B cell (primary cell): ENCODE measurements around the gene LDB3. TPM values are rescaled to one million over a fixed set of nuclear protein-coding genes. Genes with fewer than 3 reads are reported as not detected.

Experiments used
- ATAC-seq: fragments of 200-7000 bp; cut with Tn5 transposase; one replicate; pipeline ENCODE4 v1.10.0; 2021; ENCODE audit warnings: low read depth, mild to moderate bottlenecking, moderate number of reproducible peaks, moderate library complexity
- CTCF ChIA-PET: fragments of 350-600 bp; sonication (Branson Sonifier 250); formaldehyde crosslinking; loops from one replicate; lab custom pipeline; 2021; ENCODE audit warnings: antibody characterized with exemption, inconsistent platforms; lab: Charles Lee
- POLR2A ChIA-PET: fragments of 350-600 bp; sonication (Branson Sonifier 250); formaldehyde crosslinking; loops from one replicate; lab custom pipeline; 2021; ENCODE audit warnings: antibody characterized with exemption; lab: Charles Lee
- DNase-seq: peaks from one replicate; pipeline ENCODE4 v3.0.0; 2013
- H2AFZ ChIP-seq: 2 replicates; pipeline ENCODE4 v1.6.1; 2012; ENCODE audit warnings: mild to moderate bottlenecking, low read depth, low read length; ENCODE audit not compliant: insufficient read depth, poor library complexity, severe bottlenecking
- H3K27ac ChIP-seq, 2 donors: 1 replicate in 1 of 2; 2 replicates in 1 of 2; pipeline ENCODE4 v1.5.1; 2012 to 2013; ENCODE audit warnings: low read length in 2 of 2, mild to moderate bottlenecking in 2 of 2, moderate library complexity in 1 of 2
- H3K27me3 ChIP-seq, 4 experiments: fragments of 200-600 bp in 1 of 4; sonication (generic) in 1 of 4; replicated peaks in 1 of 4; 1 replicate in 2 of 4; 2 replicates in 2 of 4; pipeline versions ENCODE4 v1.6.1 to v1.7.0; 2013 to 2016; ENCODE audit warnings: low read length in 3 of 4, mild to moderate bottlenecking in 2 of 4, mixed read lengths in 1 of 4, moderate library complexity in 1 of 4; ENCODE audit not compliant: insufficient read depth in 4 of 4, control insufficient read depth in 3 of 4; ENCODE audit errors: control extremely low read depth in 1 of 4
- H3K36me3 ChIP-seq, 2 experiments: replicated peaks in 1 of 2; 1 replicate in 1 of 2; 2 replicates in 1 of 2; pipeline versions ENCODE4 v1.6.1 to v1.7.1; 2013; ENCODE audit warnings: low read length in 1 of 2; ENCODE audit not compliant: insufficient read depth in 2 of 2, control insufficient read depth in 1 of 2; ENCODE audit errors: control extremely low read depth in 1 of 2, extremely low read depth in 1 of 2
- H3K4me1 ChIP-seq, 2 donors: fragments of 200-600 bp in 1 of 2; sonication (generic) in 1 of 2; 1 replicate in 1 of 2; 2 replicates in 1 of 2; pipeline versions ENCODE4 v1.5.1 to v1.6.1; 2013 to 2017; ENCODE audit warnings: low read length in 2 of 2; ENCODE audit not compliant: control insufficient read depth in 2 of 2, insufficient read depth in 2 of 2
- H3K4me2 ChIP-seq: replicated peaks from 2 replicates; pipeline ENCODE3; 2012; ENCODE audit warnings: mild to moderate bottlenecking, low read depth, low read length; ENCODE audit not compliant: poor library complexity, severe bottlenecking
- H3K4me3 ChIP-seq, 5 experiments: fragments of 200-600 bp in 1 of 5; sonication (generic) in 1 of 5; 1 replicate in 3 of 5; 2 replicates in 2 of 5; pipeline versions ENCODE4 v1.5.1 to v1.7.0; 2011 to 2016; ENCODE audit warnings: low read length in 4 of 5, mild to moderate bottlenecking in 4 of 5, low read depth in 2 of 5, control low read depth in 1 of 5, moderate library complexity in 1 of 5; ENCODE audit not compliant: insufficient read depth in 1 of 5; ENCODE audit errors: control extremely low read depth in 1 of 5, extremely low read depth in 1 of 5
- H3K79me2 ChIP-seq: fragments of 200-600 bp; sonication (generic); one replicate; pipeline ENCODE4 v1.6.0; 2016; ENCODE audit warnings: low read length; ENCODE audit not compliant: control insufficient read depth, insufficient read depth
- H3K9ac ChIP-seq: fragments of 200-600 bp; sonication (generic); 2 replicates; pipeline ENCODE4 v1.6.1; 2017; ENCODE audit warnings: mild to moderate bottlenecking, low read length, moderate library complexity
- H3K9me3 ChIP-seq, 3 donors: one replicate each; pipeline versions ENCODE4 v1.6.1 to v1.7.1; 2013; ENCODE audit warnings: low read length in 2 of 3; ENCODE audit not compliant: control insufficient read depth in 2 of 3, insufficient read depth in 1 of 3; ENCODE audit errors: control extremely low read depth in 1 of 3
- H4K20me1 ChIP-seq: 2 replicates; pipeline ENCODE4 v1.6.0; 2012; ENCODE audit warnings: mild to moderate bottlenecking, low read length; ENCODE audit not compliant: insufficient read depth, control insufficient read depth, poor library complexity, severe bottlenecking
- H3K27ac Mint-ChIP-seq: one replicate; pipeline ENCODE4 v1.8.0; 2021; ENCODE audit warnings: mixed read lengths
- H3K27me3 Mint-ChIP-seq: one replicate; pipeline ENCODE4 v1.8.0; 2021; ENCODE audit warnings: mixed read lengths
- H3K4me1 Mint-ChIP-seq: one replicate; pipeline ENCODE4 v1.8.0; 2021; ENCODE audit warnings: mixed read lengths
- H3K4me3 Mint-ChIP-seq: one replicate; pipeline ENCODE4 v1.8.0; 2021; ENCODE audit warnings: mixed read lengths
- H3K9me3 Mint-ChIP-seq: one replicate; pipeline ENCODE4 v1.8.0; 2022; ENCODE audit warnings: mixed read lengths; ENCODE audit not compliant: insufficient read depth
- EZH2 ChIP-seq: IDR thresholded peaks from 2 replicates; pipeline ENCODE4 v1.6.1; 2012; ENCODE audit warnings: borderline replicate concordance, low read depth, mild to moderate bottlenecking, moderate library complexity, low read length; ENCODE audit not compliant: insufficient read depth, poor library complexity, severe bottlenecking
- WGBS: methylation state at CpG from one replicate; pipeline ENCODE4 v1.1.5; 2013; ENCODE audit warnings: missing lambda C conversion rate; ENCODE audit not compliant: insufficient coverage; 5-methylcytosine and 5-hydroxymethylcytosine counted together
- intact Hi-C: fragments of 100-400 bp; cut with micrococcal nuclease; formaldehyde crosslinking; loops from one replicate; pipeline ENCODE4 v1.10.0; 2022
- polyA plus RNA-seq: library from polyadenylated mRNA; depleted of rRNA; stranded (reverse); fragments of >200 nt; gene quantifications from 2 replicates; pipeline ENCODE4 v1.2.3, GENCODE V29; 2012
- total RNA-seq, 2 donors: library from RNA; stranded (reverse); fragments of 120-200 nt in 1 of 2; gene quantifications; 1 replicate in 1 of 2; 2 replicates in 1 of 2; pipeline versions ENCODE4 v1.2.3 to v1.2.4, GENCODE V29; 2013 to 2022
- TF ChIP-seq, protein P1 (sequence below): fragments of 200-600 bp; IDR thresholded peaks from one replicate; pipeline ENCODE4 v1.8.0; 2022; ENCODE audit warnings: antibody characterized with exemption, mild to moderate bottlenecking

The LDB3 gene
- total and polyA plus RNA-seq, 2 donors (not counting 1 experiment from before 2014, with no cell fraction given) = 0.01 to 0.07 TPM

DNA sequence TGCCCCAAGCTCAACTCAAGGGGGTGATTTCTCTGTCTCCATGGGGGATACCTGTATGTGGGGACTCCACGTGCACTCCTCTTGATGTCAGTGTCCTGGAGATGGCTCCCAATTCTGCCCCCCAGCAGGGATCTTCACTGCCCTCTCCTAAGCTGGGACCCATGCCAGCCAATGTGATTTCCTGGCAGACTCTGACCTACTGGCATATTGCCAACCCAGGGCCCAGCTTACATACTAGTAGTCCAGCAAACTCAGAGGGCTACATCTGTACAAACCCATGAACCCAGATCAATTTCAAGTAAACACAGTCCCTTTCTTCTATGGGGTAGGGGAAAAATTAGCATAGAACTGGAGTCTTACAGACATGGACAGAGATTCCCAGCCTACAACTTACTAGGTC, 61.9 kb downstream of the LDB3 start:
- Histone ChIP-seq H3K27ac (no peak overlapping the region), H3K4me2 (no peak overlapping the region), H4K20me1 (no peaks in the 10 kb centered on the region), H3K79me2 (no peaks in the 10 kb centered on the region), H3K27me3 (peaks cover 0 to 4% (median 0%) of the 10 kb centered on the region in 4 experiments), H3K4me3 (no peak overlapping the region), H3K36me3 (no peaks in the 10 kb centered on the region), H2AFZ (no peak overlapping the region), H3K9me3 (no peaks in the 10 kb centered on the region), H3K4me1 (no peaks in the 10 kb centered on the region), H3K9ac (no peak overlapping the region)
- H3K9me3 Mint-ChIP-seq = no peaks in the 10 kb centered on the region
- H3K27ac Mint-ChIP-seq = no peak overlapping the region
- no peak for TF ChIP-seq EZH2
- TF ChIP-seq, protein P1, sequence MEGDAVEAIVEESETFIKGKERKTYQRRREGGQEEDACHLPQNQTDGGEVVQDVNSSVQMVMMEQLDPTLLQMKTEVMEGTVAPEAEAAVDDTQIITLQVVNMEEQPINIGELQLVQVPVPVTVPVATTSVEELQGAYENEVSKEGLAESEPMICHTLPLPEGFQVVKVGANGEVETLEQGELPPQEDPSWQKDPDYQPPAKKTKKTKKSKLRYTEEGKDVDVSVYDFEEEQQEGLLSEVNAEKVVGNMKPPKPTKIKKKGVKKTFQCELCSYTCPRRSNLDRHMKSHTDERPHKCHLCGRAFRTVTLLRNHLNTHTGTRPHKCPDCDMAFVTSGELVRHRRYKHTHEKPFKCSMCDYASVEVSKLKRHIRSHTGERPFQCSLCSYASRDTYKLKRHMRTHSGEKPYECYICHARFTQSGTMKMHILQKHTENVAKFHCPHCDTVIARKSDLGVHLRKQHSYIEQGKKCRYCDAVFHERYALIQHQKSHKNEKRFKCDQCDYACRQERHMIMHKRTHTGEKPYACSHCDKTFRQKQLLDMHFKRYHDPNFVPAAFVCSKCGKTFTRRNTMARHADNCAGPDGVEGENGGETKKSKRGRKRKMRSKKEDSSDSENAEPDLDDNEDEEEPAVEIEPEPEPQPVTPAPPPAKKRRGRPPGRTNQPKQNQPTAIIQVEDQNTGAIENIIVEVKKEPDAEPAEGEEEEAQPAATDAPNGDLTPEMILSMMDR = no peak
- ChIA-PET CTCF (interaction anchor here (1.2 kb wide), 1 partner anchor 169 kb away, joined by 4 read pairs; no protein-coding TSS in a partner anchor), POLR2A (no interaction called here)
- intact Hi-C loops = no loop called here
- ATAC-seq (no peak), DNase-seq (no peak)
- H3K4me3 Mint-ChIP-seq = no peak overlapping the region
- 100% methylated on average over 1 of the region's 1 CpG for WGBS
- H3K4me1 Mint-ChIP-seq = peaks cover 1% of the 10 kb centered on the region
- peaks cover 16% of the 10 kb centered on the region for H3K27me3 Mint-ChIP-seq

DNA sequence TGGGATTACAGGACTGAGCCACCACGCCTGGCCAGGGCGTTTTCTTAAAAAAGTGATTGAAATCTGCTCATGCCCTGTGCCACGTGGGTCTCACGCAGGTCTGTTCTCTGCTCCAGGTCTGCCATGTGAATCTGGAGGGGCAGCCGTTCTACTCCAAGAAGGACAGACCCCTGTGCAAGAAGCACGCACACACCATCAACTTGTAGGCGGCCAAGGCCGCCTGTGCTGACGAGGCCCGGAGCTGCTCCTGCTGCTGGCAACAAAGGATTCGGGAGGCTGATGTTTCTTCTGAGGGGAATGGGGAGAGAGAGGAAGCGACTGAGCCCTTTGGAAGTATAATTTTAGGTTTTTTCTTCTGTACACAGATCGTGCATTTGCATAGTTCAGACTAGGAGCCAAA, 64.5 kb downstream of the LDB3 start:
- H3K4me1 Mint-ChIP-seq = peaks cover 1% of the 10 kb centered on the region
- no peaks in the 10 kb centered on the region for H3K79me2 ChIP-seq
- POLR2A ChIA-PET = no interaction called here
- no peaks in the 10 kb centered on the region for H3K9me3 Mint-ChIP-seq
- TF ChIP-seq, protein P1 = no peak
- TF ChIP-seq EZH2 = no peak
- intact Hi-C loops = no loop called here
- H3K27ac Mint-ChIP-seq = no peak overlapping the region
- no peak overlapping the region for H2AFZ ChIP-seq
- no peak for DNase-seq
- H3K4me1 ChIP-seq = no peaks in the 10 kb centered on the region
- H3K9ac ChIP-seq = no peak overlapping the region
- H3K27me3 ChIP-seq = peaks cover 0 to 4% (median 0%) of the 10 kb centered on the region in 4 experiments
- 92% methylated on average over 12 of the region's 13 CpGs for WGBS
- H3K4me3 Mint-ChIP-seq = no peak overlapping the region
- H3K9me3 ChIP-seq = no peaks in the 10 kb centered on the region
- H4K20me1 ChIP-seq = no peaks in the 10 kb centered on the region
- no peak overlapping the region for H3K4me3 ChIP-seq
- peaks cover 13% of the 10 kb centered on the region for H3K27me3 Mint-ChIP-seq
- H3K36me3 ChIP-seq = no peaks in the 10 kb centered on the region
- ATAC-seq = no peak
- CTCF ChIA-PET = no interaction called here
- H3K4me2 ChIP-seq = no peak overlapping the region
- H3K27ac ChIP-seq = no peak overlapping the region
